Measurements from ENCODE around the gene DYNC2LI1.

DYNC2LI1 gene

GRCh38 chr2:43819491-43820163 is 45.8 kb downstream of the DYNC2LI1 start:
- DNase-seq = no peak

- DNase-seq = no peak
These were observed 49.0 kb downstream of the DYNC2LI1 start for GRCh38 chr2:43822839-43823238.

- no peak for DNase-seq
These were observed 49.9 kb downstream of the DYNC2LI1 start for GRCh38 chr2:43823751-43824150.

GRCh38 chr2:43824512-43824911 is 50.7 kb downstream of the DYNC2LI1 start:
- DNase-seq = no peak

- DNase-seq = no peak
These were observed 51.2 kb downstream of the DYNC2LI1 start for GRCh38 chr2:43824951-43825493.

GRCh38 chr2:43825841-43826240 is 52.0 kb downstream of the DYNC2LI1 start:
- DNase-seq = no peak

- DNase-seq = no peak
These were observed 52.7 kb downstream of the DYNC2LI1 start for GRCh38 chr2:43826305-43827250.

- DNase-seq = no peak
These were observed 57.9 kb downstream of the DYNC2LI1 start for GRCh38 chr2:43831543-43832294.

- no peak for DNase-seq
These were observed 58.6 kb downstream of the DYNC2LI1 start for GRCh38 chr2:43832457-43832856.

- DNase-seq = no peak
These were observed 63.2 kb downstream of the DYNC2LI1 start for GRCh38 chr2:43837033-43837432.

GRCh38 chr2:43837831-43838559 is 64.2 kb downstream of the DYNC2LI1 start:
- DNase-seq = no peak

GRCh38 chr2:43838560-43839267 is 64.9 kb downstream of the DYNC2LI1 start, which contains the start of the genes ABCG5 and ABCG8:
Gene ABCG5, minus strand, starts transcription at chr2:43838839. Its CDS starts 160 bp downstream, at chr2:43838679.
Gene ABCG8, plus strand, starts transcription at chr2:43838971. Its CDS starts 83 bp downstream, at chr2:43839054.
- no peak for DNase-seq

GRCh38 chr2:43839776-43840564 is 66.1 kb downstream of the DYNC2LI1 start:
- no peak for DNase-seq

GRCh38 chr2:43840965-43841364 is 67.1 kb downstream of the DYNC2LI1 start:
- DNase-seq = no peak

GRCh38 chr2:43841949-43842865 is 68.4 kb downstream of the DYNC2LI1 start:
- no peak for DNase-seq

- DNase-seq = no peak
These were observed 69.0 kb downstream of the DYNC2LI1 start for GRCh38 chr2:43842866-43843226.

GRCh38 chr2:43845181-43845580 is 71.3 kb downstream of the DYNC2LI1 start:
- no peak for DNase-seq

GRCh38 chr2:43846140-43846793 is 72.4 kb downstream of the DYNC2LI1 start:
- no peak for DNase-seq

- DNase-seq = no peak
These were observed 74.4 kb downstream of the DYNC2LI1 start for GRCh38 chr2:43848214-43848613.
